Measurements from ENCODE around the gene ST8SIA6.

GRCh38 chr10:17456032-17456548, 1.7 kb upstream of the ST8SIA6 start:
- TF ChIP-seq, protein P1, sequence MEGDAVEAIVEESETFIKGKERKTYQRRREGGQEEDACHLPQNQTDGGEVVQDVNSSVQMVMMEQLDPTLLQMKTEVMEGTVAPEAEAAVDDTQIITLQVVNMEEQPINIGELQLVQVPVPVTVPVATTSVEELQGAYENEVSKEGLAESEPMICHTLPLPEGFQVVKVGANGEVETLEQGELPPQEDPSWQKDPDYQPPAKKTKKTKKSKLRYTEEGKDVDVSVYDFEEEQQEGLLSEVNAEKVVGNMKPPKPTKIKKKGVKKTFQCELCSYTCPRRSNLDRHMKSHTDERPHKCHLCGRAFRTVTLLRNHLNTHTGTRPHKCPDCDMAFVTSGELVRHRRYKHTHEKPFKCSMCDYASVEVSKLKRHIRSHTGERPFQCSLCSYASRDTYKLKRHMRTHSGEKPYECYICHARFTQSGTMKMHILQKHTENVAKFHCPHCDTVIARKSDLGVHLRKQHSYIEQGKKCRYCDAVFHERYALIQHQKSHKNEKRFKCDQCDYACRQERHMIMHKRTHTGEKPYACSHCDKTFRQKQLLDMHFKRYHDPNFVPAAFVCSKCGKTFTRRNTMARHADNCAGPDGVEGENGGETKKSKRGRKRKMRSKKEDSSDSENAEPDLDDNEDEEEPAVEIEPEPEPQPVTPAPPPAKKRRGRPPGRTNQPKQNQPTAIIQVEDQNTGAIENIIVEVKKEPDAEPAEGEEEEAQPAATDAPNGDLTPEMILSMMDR (conservative IDR thresholded peaks at IDR 0.05; ENCODE audit: low read depth, low read length), result no peak
- no peak for TF ChIP-seq EZH2 (IDR thresholded peaks at IDR 0.05; ENCODE audit: low read length, unreplicated experiment)
